Stimulated activated CD4-positive, alpha-beta T cell treated with anti-CD3 and anti-CD28 coated beads, Interleukin-2, amount 100 ng/mL, for 4 hours (primary cell): Measurements from ENCODE around the gene AARS2.
A peak's percentile ranks its signal among the peaks of the same experiment; 100 is the strongest.

Source experiments
- DNase-seq: peaks from one replicate; pipeline ENCODE4 v3.0.0-alpha.2; 2020; ENCODE audit warnings: low read depth

Gene AARS2

GRCh38 chr6:44300292-44300823, 12.8 kb downstream of the AARS2 start:
- DNase-seq: no peak

DNA sequence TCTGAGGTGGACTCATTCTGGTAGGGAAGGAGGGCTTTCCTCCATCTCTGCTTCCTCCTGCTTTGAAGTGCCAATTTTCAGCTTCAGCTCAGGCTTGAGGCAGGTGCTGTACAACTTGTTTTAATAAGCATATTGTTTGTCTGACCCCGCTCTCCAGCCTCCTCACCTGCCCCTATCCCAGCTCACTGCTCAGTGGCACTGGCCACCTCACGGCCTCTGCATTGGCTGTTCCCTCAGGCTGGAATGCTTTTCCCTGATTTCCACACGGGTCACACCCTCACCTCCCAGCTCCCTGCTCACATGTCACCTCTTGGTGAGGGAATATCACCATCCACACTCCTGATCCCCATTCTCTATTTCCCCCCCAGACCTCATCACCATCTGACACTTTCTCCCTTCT, 14.3 kb downstream of the AARS2 start:
- DNase-seq: no peak

- no peak for DNase-seq
Measured at GRCh38 chr6:44298055-44298803, 14.9 kb downstream of the AARS2 start.

- DNase-seq: peak; percentile 32
Measured at GRCh38 chr6:44297063-44298038, 15.8 kb downstream of the AARS2 start.

GRCh38 chr6:44294832-44295791, 18.0 kb downstream of the AARS2 start:
- no peak for DNase-seq

DNA sequence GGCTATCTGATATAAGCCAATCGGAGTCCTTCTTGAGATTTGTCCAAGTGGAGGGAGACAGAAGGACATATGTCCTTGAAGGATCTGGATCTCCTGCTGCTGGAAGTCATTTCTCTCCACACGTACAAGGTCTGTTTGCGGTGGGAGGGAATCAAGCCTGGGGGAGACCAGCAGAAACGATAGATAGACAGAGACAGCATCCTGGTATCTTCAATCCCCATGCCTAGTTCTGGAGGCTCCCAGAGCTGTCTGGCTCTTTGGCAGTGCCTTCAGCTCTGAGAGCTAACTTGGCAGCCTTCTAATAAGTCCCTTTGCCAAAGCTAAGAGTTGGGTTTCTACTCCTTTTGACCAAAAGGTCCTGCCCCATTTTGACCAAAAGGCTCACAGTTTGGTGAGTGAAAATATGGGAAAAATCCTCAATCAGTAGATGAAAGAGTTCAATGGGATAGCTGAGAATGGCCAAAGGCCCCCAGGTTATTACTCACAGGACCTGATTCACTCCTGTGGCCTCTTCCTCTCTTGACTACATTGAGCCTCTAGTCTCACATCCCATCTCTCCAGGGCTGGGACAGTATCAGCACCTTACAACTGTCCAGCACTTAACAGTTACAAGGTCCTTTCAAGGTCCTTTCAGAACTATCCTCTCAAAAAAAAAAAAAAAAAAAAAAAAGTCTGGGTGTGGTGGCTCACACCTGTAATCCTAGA, 20.3 kb downstream of the AARS2 start:
- no peak for DNase-seq

GRCh38 chr6:44291841-44292240, 21.3 kb downstream of the AARS2 start:
- DNase-seq: no peak

GRCh38 chr6:44289726-44290260, 23.4 kb downstream of the AARS2 start:
- no peak for DNase-seq

DNA sequence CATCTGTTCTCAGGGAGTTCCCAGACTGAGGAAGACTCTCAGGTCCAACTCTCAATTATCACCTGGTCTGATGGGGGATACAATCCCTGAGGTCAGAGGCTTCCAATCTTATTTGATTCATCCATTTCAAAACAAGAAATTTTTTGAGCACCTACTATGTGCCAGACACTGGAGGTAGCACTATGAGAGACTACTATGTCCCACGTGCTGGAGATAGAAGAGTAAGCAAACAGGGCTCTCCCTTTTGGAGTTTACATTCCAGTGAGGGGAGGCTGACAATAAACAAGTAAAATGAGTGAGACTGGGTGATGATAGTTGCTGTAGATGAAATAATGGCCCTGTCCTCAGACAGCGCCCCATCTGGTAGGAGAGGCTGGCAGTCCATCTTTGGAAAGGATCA, 26.4 kb downstream of the AARS2 start:
- DNase-seq: no peak

GRCh38 chr6:44286285-44286565, 26.9 kb downstream of the AARS2 start:
- no peak for DNase-seq

DNA sequence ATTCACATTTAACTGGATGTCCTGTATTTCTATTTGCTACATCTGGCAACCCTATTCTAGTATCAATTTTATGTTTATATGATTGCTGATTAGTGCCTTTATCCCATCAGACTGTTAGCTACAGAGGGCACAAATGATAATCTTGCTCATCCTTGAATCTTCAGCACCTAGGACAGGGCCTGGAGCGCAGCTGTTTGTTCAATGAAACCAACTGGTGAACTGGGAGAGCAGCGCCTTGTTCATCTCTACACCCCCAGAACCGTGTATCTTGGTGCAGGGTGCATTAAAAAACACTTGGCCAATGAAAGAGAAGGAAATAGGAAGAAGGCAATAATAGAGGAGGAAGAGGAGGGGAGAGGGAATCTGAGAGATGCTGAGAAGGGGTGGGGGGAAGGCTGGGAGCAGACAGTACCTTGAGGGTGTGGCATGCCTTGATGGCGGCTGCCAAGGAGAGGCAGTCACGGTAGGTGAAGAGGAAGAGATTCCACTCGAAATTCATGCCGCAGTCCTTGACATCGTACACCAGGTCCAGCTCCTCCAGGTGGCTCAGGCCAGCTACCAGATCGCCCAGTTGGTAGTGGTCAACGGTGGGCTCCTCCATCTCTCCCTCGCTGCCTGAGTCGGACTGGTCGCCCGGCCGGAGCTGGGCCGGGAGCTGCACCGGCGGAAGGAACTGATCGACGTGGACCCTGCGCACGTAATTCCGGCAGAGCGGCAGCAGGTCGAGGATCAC, 27.4 kb downstream of the AARS2 start:
- no peak for DNase-seq

DNA sequence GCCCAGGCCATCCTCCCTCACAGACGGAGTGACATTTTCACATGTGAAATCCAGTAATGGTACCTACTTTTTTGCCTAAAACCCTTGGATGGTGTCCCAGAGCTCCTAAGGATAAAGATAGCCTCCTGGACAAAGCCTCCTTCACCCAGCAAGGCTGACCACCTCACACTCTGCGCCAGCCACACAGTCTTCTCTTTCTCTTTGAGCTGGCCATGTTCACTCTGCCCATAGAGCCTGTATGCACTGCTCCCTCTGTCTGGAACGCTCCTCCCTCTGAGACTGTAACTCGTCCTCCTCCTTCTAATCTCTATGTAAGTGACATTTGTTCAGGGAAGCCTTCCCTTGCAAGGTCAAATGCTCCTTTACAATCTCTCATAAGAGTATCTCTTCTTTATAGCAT, 28.3 kb downstream of the AARS2 start:
- DNase-seq: no peak

GRCh38 chr6:44284121-44284520, 29.0 kb downstream of the AARS2 start:
- DNase-seq: no peak

DNA sequence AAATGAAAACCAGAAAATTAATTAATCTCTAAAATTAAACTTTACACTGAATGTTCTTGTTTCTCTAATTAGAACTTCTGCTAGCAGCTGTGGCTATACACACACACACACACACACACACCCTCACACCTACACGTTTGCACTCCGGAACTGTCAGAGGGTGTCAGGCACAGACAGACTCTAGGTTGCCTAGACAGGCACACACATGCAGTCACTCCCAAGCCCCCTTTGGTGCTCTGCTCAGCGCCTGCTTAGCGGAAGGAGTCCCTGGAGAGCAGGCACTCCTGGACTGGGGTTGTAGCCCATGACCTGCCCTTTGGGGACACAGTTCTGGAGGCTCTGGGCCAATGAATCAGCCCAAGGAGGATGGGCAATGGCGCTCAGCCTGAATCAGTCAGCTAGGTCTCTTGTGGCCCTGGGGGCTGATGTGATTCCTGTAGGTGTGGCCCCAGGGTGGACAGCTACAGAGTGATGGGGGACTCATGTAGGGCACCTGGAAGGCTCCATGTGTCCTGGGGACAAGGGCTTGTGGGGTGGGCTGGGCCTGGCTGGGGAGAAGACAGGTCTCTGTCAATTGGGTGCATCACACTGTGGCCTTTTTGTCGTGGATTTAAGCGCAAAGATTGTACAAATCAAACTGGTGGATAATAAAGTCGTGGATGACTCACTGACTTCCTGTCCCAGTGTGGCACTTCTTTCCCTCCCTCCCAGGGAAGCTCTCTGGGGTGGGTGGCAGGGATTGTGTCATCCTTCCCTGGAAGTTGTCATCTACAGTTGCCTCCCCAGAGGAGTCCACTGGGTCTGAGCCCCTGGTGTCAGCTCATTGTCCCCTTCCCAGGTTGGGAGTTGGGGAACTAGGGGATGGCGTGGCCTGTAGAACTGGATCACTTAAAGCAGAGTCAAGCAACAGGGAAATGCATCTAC, 34.1 kb downstream of the AARS2 start:
- DNase-seq: no peak

GRCh38 chr6:44278315-44278714, 34.8 kb downstream of the AARS2 start:
- no peak for DNase-seq

- DNase-seq: no peak
Measured at GRCh38 chr6:44277763-44278162, 35.4 kb downstream of the AARS2 start.

- DNase-seq: no peak
Measured at GRCh38 chr6:44276667-44277640, 36.2 kb downstream of the AARS2 start.
